Colonic mucosa (tissue), 4 donors: ENCODE results near the gene RFT1. TPM values are rescaled to one million over a fixed set of nuclear protein-coding genes. Genes with fewer than 3 reads are reported as not detected.

ENCODE experiments used
- DNase-seq: peaks from one replicate; pipeline ENCODE4 v3.0.0-alpha.2; 2020
- H3K27ac ChIP-seq: fragments of 200-600 bp; one replicate; pipeline ENCODE4 v1.8.0; 2021
- H3K27me3 ChIP-seq: fragments of 200-600 bp; one replicate; pipeline ENCODE4 v1.8.0; 2021
- H3K36me3 ChIP-seq: fragments of 200-600 bp; one replicate; pipeline ENCODE4 v1.8.0; 2021
- H3K4me1 ChIP-seq: fragments of 200-600 bp; one replicate; pipeline ENCODE4 v1.8.0; 2021; ENCODE audit warnings: mild to moderate bottlenecking
- H3K4me3 ChIP-seq: fragments of 200-600 bp; one replicate; pipeline ENCODE4 v1.8.0; 2021
- H3K9ac ChIP-seq, 2 donors: one replicate each; pipeline ENCODE4 v1.7.0; 2013; ENCODE audit warnings: control low read depth in 2 of 2, low read depth in 2 of 2, low read length in 2 of 2
- H3K9me3 ChIP-seq: fragments of 200-600 bp; one replicate; pipeline ENCODE4 v1.8.0; 2021
- CTCF ChIP-seq: fragments of 200-600 bp; IDR thresholded peaks from one replicate; pipeline ENCODE4 v1.8.0; 2022; ENCODE audit warnings: antibody characterized with exemption, mild to moderate bottlenecking
- intact Hi-C: fragments of 100-400 bp; cut with DNase I; formaldehyde crosslinking; loops from one replicate; pipeline ENCODE4 v1.14.1; 2022
- total RNA-seq, 2 donors: library from RNA; stranded (reverse); fragmentation: NEBNext Ultra II Directional in 1 of 2; extraction: Animal tissue kit (Norgen Biotek cat#: 25700) in 1 of 2; gene quantifications; one replicate each; pipeline ENCODE4 v1.2.1, GENCODE V29; 2021
- donor health status: healthy.
- donor health status: DM: no; HTN: no; CAD: no.
- donor health status: DM: no; HTN: no; CAD: no.

The RFT1 gene
- total RNA-seq, 2 donors from 2014 or later, result 15.3 to 30.4 TPM

- H3K27me3 ChIP-seq, result no peaks in the 10 kb centered on the region
- no peak overlapping the region for H3K9ac ChIP-seq
- no peaks in the 10 kb centered on the region for H3K36me3 ChIP-seq
- intact Hi-C loops, result no loop called here
- DNase-seq, result no peak
- H3K4me1 ChIP-seq, result peaks cover 9% of the 10 kb centered on the region
- no peaks in the 10 kb centered on the region for H3K9me3 ChIP-seq
- no peak overlapping the region for H3K27ac ChIP-seq
- no peak overlapping the region for H3K4me3 ChIP-seq
- no peak for TF ChIP-seq CTCF
Observed at GRCh38 chr3:53139906-53140846, 9.9 kb upstream of the RFT1 start.

GRCh38 chr3:53137835-53138446 is 7.7 kb upstream of the RFT1 start:
- Histone ChIP-seq H3K9ac (no peak overlapping the region), H3K9me3 (no peaks in the 10 kb centered on the region), H3K27ac (no peak overlapping the region), H3K4me1 (no peaks in the 10 kb centered on the region), H3K4me3 (no peak overlapping the region), H3K36me3 (no peaks in the 10 kb centered on the region), H3K27me3 (no peaks in the 10 kb centered on the region)
- TF ChIP-seq CTCF, result no peak
- DNase-seq, result no peak
- intact Hi-C loops, result no loop called here

- Histone ChIP-seq H3K4me1 (no peaks in the 10 kb centered on the region), H3K27ac (no peak overlapping the region), H3K4me3 (no peak overlapping the region), H3K9me3 (no peaks in the 10 kb centered on the region), H3K27me3 (no peaks in the 10 kb centered on the region), H3K36me3 (no peaks in the 10 kb centered on the region), H3K9ac (no peak overlapping the region)
- no peak for TF ChIP-seq CTCF
- intact Hi-C loops, result no loop called here
- no peak for DNase-seq
Observed at GRCh38 chr3:53137221-53137620, 7.0 kb upstream of the RFT1 start.

GRCh38 chr3:53134631-53135232 is 4.5 kb upstream of the RFT1 start:
- no peak overlapping the region for H3K4me3 ChIP-seq
- H3K4me1 ChIP-seq, result no peaks in the 10 kb centered on the region
- intact Hi-C loops, result loop anchor here (1.0 kb wide), 1 partner anchor 62 kb away; no protein-coding TSS in a partner anchor
- peak; percentile 88 for DNase-seq
- TF ChIP-seq CTCF, result peak; percentile 84
- H3K9me3 ChIP-seq, result no peaks in the 10 kb centered on the region
- no peaks in the 10 kb centered on the region for H3K27me3 ChIP-seq
- H3K36me3 ChIP-seq, result no peaks in the 10 kb centered on the region
- no peak overlapping the region for H3K27ac ChIP-seq
- H3K9ac ChIP-seq, result peak overlapping the region in 1 of 2 donors; percentile 28

- intact Hi-C loops, result no loop called here
- Histone ChIP-seq H3K27me3 (no peaks in the 10 kb centered on the region), H3K9ac (no peak overlapping the region), H3K27ac (no peak overlapping the region), H3K9me3 (no peaks in the 10 kb centered on the region), H3K4me1 (peaks cover 10% of the 10 kb centered on the region), H3K4me3 (no peak overlapping the region), H3K36me3 (no peaks in the 10 kb centered on the region)
- no peak for DNase-seq
- TF ChIP-seq CTCF, result no peak
Observed at GRCh38 chr3:53132347-53132746, 2.1 kb upstream of the RFT1 start.
